Fibroblast of skin of back (primary cell): ENCODE measurements around the gene CD34.
A peak's percentile ranks its signal among the peaks of the same experiment; 100 is the strongest.

Source experiments
- DNase-seq: peaks from one replicate; pipeline ENCODE4 v3.0.0-alpha.2; 2013

The CD34 gene

DNA sequence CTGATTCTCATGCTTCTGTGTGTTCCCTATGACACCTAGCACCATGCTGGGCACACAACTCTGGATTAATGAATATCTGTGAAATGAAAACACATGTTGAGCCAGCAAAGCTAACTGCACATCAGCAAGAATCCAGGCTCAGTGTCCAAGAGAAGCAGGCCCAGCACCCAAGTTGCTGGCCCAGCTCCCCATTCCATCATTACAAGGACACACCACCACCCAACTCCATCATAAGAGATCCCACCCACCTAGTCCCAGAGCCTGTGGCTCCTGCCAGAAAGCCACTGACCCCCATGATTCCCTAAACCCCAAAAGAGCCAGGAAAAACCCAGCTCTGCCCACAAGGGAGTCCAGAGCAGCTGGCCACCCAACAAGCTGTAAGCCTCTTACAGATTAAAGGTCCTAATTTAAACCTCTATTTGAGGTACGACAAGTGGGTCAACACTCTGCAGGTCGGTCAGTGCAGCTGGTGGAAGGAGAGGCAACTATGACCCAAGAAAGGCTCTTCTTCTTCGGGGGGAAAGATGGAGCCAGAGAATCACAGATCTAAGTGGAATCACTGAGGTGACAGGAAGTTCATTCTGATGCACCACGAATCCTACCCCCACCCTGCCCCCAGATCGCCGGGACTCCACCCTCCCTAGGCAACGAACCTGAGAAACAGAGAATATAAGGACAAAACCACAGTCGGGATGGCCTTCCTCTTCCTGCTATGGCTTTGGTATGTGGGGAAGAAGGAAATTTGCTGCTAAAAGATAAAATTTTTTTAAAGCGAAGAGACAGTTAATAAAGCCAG lies 58.2 kb downstream of the CD34 start:
- no peak for DNase-seq

DNA sequence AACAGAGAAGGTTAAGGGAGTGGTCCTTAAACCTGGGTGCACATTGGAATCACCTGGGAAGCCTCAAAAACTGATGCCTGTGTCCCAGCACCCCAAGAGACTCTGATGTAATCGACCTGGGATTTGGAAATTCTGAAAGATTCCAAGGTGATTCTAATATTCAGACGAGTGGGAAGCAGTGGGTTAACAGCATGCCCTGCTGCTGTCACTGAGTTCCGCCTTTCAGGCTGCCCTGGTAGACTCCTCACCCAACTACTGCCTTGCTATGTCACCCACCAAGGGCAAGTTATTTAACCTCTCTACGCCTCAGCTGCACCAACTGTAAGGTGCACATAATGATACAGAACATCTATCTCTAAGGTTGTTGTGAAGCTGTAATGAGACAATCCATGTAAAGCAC lies 59.2 kb downstream of the CD34 start:
- no peak for DNase-seq

DNA sequence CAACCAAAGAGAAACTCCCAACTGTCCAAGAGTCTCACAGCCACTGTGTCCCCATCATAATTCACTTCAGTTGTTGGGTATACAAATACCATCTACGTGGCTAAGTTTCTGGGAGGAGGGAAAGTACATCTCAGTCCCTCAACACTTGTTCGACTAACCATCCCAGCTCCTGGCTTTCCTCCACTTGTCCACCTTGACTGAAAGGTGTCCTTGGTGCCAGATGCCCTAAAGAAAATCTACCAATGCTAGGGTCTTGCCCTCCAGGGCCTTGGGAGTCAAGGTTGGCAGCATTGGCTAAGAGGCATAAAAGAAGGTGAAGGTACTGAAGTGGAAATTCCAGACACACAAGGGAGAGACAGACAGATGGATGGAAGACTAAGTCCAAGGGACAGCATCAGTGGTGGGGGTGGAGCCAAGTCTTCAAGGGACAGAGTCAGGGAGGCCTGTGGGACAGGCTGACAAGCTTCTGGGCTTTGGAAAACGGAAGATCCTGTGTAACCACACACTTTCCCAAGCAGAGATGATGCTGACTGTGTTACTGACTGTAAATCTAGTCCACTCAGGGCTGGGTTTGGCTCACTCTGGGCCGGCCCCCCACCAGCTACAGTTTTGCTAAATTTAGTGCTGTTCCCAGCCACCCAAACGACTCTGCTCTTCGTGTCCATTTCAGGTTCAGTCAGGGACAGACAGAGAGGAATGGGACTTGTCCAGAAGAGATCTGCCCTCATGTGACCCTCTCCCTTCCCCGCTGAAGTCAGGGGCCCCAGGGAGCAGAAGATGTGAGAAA lies 60.1 kb downstream of the CD34 start:
- DNase-seq: no peak

DNA sequence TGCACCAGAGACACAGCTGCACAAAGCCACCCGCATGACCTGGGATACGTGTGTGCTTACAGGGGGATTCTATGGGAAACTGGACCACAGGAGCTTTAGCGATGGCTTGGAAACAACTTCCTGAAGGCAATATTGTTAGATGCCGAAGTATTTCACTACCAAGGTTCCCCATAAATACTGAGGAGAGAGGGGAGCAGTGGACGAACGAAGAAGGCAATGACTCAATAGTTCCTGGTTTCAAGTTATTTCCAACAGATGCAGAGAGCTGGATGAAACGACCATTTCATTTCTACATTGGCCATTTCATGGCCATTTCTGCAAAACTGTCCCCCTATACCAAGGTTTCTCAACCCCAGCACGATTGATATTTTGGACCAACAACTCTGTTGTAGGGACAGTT lies 61.3 kb downstream of the CD34 start:
- DNase-seq: no peak

DNA sequence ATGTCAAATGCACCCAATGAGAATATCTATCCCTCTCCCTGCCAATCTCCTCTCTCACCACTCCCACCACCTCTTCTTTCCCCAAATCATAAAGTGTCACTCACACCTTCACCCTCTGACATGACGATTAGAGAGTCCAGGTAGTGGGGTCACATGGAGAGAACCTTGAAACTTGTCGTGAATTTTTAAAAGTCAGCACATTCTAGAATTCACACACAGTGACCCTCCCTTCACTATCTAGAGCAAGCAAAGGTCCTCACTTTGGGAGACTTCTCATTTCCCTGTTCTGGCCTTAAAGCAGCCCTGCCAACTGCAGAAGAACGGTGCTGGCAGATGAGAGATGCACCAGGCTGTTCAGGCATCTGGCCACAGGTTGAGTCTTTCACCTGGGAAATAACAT lies 61.9 kb downstream of the CD34 start:
- DNase-seq: no peak

DNA sequence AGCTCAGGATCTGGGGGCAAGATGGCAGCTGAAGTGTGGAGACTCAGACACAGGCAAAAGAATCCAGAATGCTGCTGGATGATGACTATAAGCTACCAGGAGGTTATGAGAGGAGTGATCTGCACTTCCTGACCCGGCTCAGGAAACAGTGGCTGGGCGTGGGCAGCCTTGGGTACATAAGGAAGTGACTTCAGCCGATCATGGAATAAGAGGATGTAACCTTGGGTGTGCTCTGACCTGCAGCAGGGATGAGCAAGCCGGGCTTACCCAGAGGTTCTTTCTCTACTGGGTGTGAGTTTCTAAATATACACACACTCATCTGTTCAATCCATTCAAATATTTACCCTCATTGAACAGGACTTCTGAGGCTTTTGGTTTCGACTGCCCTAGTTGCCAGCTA lies 62.7 kb downstream of the CD34 start:
- DNase-seq: peak; percentile 40

DNA sequence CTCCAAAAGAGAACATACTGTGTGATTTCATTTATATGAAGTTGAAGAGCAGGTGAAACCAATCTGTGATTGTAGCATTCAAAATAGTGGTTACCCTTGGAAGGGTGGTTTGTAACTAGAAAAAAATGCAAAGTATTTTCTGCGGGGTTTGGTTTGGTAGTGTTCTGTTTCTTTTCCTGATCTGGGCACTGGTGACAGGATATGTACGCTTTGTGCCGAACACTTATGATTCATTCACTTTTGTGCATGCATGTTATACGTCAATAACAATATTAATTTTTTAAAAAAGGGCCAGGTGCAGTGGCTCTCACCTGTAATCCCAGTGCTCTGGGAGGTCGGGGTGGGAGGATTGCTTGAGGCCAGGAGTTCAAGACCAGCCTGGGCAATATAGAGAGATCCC lies 63.8 kb downstream of the CD34 start:
- DNase-seq: peak; percentile 17

DNA sequence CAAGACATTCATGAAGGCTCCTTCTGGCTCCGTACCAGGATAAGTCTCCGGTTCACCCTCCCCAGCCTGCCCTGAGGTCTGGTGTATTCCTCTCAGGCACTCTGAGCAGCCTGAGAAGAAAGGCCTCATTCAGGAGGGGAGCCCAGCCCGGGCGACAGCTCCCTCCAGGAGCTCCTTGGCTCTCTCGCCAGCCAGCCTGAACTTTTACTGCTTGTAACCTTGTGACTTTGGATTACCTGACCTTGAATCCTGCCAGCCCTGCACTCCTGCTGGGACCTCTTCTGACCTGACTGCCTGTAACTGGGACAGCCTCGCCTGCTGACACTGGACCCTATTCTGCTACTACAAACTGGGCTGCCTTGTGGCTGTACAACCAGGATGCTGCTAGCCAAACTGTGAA lies 65.8 kb downstream of the CD34 start:
- DNase-seq: no peak

DNA sequence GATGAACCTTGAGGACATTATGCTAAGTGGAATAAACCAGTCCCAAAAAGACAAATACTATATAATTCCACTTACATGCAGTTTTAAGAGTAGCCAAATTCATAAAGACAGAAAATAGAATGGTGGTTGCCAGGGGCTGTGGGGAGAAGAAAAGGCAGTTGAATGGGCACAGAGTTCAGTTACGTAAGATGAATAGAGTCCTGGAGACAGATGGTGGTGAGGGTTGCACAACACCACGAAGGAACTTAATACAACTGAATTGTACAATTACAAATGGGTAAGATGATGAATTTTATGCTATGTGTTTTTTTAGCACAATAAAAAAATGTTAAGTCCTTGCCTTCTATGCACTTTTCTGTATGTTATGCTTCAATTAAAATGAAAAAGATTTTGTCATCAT lies 66.6 kb downstream of the CD34 start:
- DNase-seq: no peak

DNA sequence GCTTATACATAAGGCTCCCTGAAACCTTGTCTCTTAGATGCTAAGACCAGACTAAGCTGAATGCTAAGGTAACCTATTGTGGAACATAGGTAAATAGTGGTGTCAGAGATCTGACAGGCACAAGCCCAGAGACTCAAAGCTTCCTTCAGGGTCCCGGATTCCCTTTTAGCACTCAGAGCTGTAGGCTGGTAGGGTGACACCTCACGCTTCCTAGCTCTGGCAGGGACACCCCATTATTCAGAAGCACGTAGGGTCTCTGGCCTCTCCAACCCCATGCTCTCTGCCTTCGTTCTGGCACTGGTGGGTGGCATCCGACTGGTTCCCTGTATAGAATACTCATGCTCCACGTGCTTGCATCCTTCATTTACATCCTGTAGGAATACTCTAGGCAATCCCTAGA lies 68.4 kb downstream of the CD34 start:
- no peak for DNase-seq

DNA sequence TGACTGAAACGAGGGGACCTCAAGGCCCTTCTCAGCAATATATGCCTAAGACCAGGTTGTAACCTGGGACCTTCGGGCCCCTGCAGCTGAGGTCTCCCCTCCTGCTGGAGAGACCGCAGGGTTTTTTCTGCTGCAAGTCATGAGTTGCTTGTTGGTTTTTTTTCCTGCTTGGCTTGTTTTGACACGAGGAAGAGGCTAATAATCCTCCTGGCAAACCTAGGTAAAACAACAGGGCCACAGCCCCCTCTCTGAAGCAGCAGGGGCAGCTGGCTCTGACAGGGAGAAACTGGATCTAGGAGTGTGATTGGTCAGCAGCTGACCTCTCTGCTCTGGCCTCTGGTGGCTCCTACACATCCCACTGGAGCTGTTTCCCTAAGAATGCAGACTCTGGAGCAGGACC lies 69.0 kb downstream of the CD34 start:
- no peak for DNase-seq

DNA sequence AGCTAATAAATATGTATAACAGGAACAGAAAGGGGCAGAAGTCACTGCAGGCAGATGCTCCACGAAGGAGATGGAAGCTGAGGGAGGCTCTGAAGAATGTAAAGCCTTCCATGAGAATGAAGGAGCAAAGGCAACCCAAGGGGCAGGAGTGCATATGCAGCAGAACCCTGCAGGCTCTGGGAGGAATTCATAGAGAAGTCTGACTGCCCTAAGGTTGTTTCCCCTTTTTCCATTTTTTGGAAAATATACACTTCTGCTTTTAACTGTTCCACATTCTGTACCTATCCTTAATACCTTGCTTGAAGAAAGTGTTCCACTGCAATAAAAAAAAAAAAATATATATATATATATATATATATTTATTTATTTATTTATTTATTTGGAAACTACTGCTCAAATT lies 69.6 kb downstream of the CD34 start:
- DNase-seq: no peak

DNA sequence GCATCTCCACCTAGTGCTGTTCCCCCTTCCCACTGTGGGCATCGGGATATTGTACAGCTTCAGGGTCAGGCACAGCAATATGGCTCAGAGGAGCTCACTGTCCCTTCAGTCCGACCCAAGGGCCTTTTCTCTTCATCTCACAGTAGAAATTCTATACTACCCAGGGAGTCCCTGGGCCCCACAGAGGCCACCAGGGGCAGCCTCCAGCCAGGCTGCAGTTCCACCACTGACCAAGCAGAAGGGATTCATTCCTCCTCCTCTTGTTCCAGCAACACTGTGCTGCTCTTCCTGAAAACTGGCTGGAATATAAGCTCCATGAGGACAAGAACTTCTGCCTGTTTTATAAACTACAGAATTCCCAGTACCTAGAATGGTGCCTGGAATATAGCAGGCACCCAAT lies 70.5 kb downstream of the CD34 start:
- DNase-seq: no peak

DNA sequence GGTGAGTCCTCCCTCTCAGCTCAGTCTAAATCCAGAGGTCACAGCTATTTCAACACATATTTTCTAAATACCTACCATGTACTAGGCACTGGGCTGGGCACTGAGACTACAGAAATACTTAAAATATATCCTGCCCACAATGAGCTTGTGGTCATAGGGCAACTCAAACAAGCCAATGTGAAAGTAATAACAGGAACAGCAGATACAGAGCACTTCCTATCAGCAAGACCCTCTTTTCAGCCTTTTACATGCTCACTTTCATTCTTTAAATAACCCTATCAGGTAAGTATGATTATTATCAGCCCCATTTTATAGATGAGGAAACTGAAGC lies 71.9 kb downstream of the CD34 start:
- DNase-seq: no peak

DNA sequence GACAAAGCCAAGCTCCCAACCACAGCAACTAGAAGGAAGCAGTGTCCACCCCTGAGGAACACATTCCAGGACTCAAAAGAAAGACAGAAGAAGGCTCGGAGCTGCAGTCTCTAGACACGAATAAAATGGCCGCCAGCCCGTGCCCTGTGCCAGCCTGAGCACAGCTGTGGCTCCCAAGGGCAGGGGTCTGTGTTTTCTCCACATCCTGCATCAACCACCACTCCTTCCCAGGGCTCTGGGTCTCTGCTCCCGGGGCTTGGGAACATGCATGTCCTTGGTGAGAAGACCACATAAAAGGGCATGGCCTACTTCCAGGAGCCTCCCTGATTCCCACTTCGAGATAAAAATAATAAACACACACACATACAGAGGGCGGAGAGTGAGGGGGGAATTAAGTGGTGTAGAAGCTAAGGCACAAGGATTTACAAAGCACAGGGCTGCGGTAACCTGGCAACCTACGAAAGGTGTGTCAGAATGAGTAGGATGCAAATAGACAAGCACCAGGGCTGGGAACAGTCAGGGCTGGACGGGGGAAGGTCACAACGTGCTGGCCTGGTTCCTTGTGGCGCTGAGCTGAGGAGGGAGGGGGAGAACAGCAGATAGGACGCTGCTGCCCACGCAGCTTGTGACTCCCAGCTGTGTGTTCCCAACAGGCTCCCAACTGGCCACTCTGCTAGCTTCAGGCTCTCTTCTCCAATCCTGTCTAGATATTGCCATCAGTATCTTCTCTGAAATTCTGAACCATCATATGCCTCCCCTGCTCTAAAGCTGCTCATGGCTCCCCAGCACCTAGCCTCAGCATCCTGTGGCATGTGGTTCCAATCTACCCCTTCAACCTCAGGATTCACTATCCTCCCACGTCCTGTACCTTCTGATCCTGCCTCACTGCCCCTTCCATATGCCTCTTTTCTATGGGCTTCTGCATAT lies 72.5 kb downstream of the CD34 start:
- no peak for DNase-seq

DNA sequence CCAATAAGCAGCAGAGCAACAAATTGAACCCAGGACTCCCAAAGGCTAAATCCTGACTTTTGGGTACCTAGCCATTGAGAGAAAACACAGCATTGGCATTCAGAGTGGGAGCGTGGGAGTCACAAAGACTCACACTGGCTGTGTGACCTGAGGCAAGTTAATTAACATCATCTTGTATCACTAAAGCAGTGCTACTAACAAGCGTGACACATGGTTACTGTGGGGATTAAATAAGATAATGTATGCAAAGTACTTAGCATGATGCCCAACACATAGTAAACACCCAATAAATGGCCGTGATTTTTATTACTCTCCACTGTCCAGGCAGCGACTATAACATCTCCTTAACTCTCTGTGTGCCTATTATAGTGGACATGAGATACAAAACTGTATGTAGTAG lies 73.3 kb downstream of the CD34 start:
- no peak for DNase-seq

DNA sequence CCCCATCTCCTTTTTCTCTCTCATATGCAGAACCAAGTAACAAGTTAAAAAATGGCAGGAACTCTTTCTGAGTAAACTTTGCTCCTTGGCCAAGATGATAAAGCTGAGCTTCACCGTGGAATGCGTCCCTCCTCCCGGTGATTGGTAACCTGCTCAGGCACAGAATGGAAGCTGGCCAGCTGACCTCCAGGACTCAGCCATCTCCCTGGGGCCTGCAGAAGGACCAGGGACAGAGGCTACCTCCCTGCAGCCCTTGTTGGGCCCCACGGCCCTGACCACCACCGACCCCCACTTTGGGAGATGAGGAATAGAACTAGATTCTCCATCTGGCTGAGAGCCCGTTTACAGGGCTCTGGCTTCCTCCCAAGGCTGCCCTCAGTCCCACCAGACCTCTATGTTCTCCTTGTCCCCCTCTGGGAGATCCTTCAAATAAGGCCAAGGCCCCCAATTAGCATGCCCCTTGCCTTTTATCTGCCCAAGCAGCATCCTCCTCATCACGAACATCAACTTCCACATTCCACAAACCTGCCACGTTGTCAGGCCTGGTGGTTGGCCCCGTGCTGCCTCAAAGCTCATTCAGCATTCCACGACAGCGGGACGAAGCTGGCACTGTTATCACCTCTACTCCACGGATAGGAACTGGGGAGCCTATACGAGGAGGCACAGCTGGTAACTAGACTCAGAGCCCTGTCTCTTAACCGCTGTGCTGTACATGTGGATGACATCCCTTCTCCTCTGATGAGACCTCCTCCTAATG lies 74.2 kb downstream of the CD34 start:
- no peak for DNase-seq

DNA sequence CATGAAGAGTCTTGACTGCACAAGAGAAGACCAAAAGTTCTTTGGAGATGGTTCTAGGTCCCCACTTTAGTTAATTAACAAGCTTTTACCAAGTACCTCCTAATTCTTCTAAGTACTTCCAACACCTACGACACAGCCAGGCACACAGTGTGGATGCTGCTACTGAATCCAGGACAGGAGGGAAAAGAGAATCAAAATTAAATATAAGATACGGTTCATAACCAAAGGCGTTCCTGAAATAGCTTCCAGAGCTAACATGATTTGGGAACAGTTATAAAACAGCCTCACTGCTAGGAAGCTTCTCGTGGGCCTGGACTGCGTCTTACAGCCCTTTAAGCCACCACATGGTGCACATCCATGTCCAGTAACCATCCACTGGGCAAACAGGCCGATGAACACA lies 75.0 kb downstream of the CD34 start:
- no peak for DNase-seq

DNA sequence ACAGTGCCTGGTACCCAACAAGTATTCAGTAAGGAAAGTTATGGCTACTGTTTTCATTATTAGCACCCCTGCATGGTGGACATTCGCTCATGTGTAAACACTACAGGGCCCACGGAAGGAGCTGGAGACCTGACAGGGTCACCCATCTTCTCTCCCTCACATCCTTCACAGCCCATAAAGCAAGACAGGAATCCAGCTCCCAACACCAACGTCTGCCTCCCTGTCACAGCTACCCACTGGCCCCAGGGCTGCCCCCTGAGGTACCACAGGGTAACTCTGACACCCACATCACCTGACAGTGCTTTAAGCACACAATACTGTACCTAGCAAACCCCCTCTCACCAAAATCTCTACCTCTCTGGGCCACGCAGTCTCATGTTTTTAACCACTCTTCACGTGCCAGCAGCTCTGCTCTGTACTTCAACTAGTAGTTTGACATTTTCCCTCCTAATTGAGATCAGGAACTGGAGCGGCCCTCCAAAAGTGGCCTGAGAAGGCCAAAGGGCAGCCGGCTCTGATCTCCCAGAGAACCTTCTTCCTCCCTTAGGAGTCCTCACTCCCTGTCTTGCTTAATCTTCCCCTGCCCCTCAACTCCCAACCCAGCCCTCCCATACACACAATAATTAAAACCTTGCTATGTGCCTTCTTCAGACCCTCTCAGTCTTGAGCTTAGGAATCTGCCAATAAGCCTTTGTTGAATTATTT lies 76.8 kb downstream of the CD34 start:
- DNase-seq: no peak

DNA sequence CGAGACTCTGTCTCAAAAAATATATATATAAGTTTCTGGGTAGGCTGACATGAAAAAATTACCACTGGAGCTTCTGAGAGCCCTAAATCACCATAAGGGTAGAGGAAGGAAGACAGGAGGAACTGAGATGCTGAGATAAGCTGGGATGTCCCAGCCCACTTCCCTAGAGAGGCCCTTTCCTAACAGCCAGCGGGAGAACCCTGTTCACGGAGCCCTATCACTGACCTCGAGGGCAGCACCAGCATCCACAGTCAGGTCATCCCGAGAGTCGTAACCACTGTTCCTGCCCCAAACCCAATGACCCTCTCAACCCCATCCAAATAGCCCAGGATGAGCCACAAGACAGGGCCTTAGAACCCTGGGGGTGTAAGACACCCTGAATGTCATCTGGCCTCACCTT lies 77.5 kb downstream of the CD34 start:
- no peak for DNase-seq

DNA sequence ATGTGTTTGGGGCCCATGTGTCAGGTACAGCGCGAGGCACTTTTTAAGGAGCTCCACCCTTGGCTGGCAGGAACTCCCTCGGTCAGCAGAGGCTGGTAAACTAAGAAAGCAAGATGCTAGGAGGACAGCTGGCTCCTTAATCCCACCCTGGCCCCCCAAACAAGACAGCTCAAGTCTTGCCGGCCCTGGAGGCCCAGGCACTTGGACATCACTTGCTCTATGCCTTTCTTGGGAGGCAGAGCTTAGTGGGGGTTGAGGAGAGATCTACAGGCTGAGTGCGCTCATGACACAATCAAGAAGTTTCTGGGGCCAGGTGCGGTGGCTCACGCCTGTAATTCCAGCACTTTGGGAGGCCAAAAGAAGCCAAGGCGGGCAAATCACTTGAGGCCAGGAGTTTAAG lies 78.1 kb downstream of the CD34 start:
- no peak for DNase-seq
